ENCODE data around the gene VPS18. TPM values are rescaled to one million over a fixed set of nuclear protein-coding genes. Genes with fewer than 3 reads are reported as not detected.

VPS18 gene
- total RNA-seq, 1 experiment from 2014 or later = 13.2 TPM

GRCh38 chr15:40845511-40846284 lies 48.6 kb upstream of the VPS18 start:
- no TSS peak for BruUV-seq (replicated peaks)
- peak overlapping the region; percentile 96 for H3K4me3 Mint-ChIP-seq (ENCODE audit: unreplicated experiment)
- CTCF ChIA-PET = interaction anchor here (1.7 to 9.3 kb wide), 3 partner anchors 13 to 75 kb away, joined by 4 to 130 read pairs (median 8); partner anchors contain the start of gene C15orf62

GRCh38 chr15:40846841-40847222 lies 47.4 kb upstream of the VPS18 start:
- no TSS peak for BruUV-seq (replicated peaks)
- ChIA-PET CTCF (interaction anchor here (0.6 to 9.3 kb wide), 9 partner anchors 12 to 101 kb away, joined by 3 to 130 read pairs (median 5); partner anchors contain the start of genes C15orf62, RHOV and VPS18), POLR2A (interaction anchor here (0.6 to 5.5 kb wide), 14 partner anchors 10 to 404 kb away, joined by 3 to 58 read pairs (median 8); partner anchors contain the start of genes C15orf62, CHP1, DNAJC17 and PPP1R14D)
- Mint-ChIP-seq H3K4me1 (ENCODE audit: insufficient read depth, unreplicated experiment) (peaks cover 29% of the 10 kb centered on the region), H3K27ac (ENCODE audit: low read depth, unreplicated experiment) (peak overlapping the region; percentile 46), H3K27me3 (ENCODE audit: insufficient read depth, unreplicated experiment) (no peaks in the 10 kb centered on the region), H3K9me3 (ENCODE audit: unreplicated experiment) (no peaks in the 10 kb centered on the region), H3K36me3 (ENCODE audit: insufficient read depth, unreplicated experiment) (peaks cover 38% of the 10 kb centered on the region), H3K4me3 (ENCODE audit: unreplicated experiment) (peak overlapping the region; percentile 96)
- intact Hi-C loops (cut with micrococcal nuclease) = loop anchor here (2.0 kb wide), 1 partner anchor 54 kb away; no protein-coding TSS in a partner anchor
- TF ChIP-seq CTCF (IDR thresholded peaks at IDR 0.05; ENCODE audit: unreplicated experiment) = no peak
- DNase-seq (ENCODE audit: unreplicated experiment) = no peak

More at GRCh38 chr15:40845511-40846284, 48.6 kb upstream of the VPS18 start:
- DNase-seq (ENCODE audit: unreplicated experiment) = peak; percentile 90
- intact Hi-C loops (cut with micrococcal nuclease) = loop anchor here (2.0 kb wide), 1 partner anchor 53 kb away; no protein-coding TSS in a partner anchor
- no peaks in the 10 kb centered on the region for H3K9me3 Mint-ChIP-seq (ENCODE audit: unreplicated experiment)
- no peaks in the 10 kb centered on the region for H3K27me3 Mint-ChIP-seq (ENCODE audit: insufficient read depth, unreplicated experiment)
- H3K4me1 Mint-ChIP-seq (ENCODE audit: insufficient read depth, unreplicated experiment) = peaks cover 29% of the 10 kb centered on the region
- POLR2A ChIA-PET = interaction anchor here (0.6 to 5.5 kb wide), 22 partner anchors 10 to 403 kb away, joined by 3 to 58 read pairs (median 8); partner anchors contain the start of genes C15orf62, DNAJC17, KNL1 and RHOV
- H3K36me3 Mint-ChIP-seq (ENCODE audit: insufficient read depth, unreplicated experiment) = peaks cover 26% of the 10 kb centered on the region
- H3K27ac Mint-ChIP-seq (ENCODE audit: low read depth, unreplicated experiment) = peak overlapping the region; percentile 82
- TF ChIP-seq CTCF (IDR thresholded peaks at IDR 0.05; ENCODE audit: unreplicated experiment) = no peak

DNA sequence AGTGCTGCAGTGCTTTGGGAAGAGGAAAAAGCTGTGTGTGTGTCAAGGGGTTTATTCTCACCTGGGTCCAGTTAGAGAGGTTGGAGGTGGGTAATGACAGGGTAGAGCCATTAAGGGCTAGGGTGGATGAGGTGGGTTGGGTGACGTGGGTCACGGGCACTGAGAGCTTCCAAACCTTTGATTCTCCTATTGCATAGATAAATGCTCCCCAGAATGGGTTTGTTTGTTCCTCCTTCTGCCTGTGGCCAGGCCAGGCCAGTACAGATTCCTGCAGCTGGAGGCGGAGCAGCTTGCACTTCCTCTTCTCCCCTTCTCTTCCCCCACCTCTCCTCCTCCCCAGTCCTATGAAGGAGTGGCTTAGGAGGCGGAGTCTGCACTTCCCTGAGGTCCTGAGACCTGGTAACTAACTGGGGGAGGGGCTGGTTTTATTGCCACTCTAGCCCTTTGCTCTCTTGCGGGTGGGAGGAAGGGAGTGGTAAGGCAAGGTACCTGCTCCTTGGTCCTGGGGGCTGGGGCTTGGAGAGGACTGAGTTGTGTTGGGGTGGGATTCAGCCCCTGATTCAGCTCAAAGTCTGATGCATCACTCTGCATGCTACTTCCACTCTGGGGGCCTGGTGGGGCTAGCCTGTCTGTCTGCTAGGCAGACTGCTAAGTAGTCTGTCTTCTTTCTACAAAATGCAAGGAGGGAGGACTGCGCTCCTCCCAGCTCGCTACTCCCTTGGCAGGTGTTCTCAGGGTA lies 46.9 kb upstream of the VPS18 start:
- Mint-ChIP-seq H3K36me3 (ENCODE audit: insufficient read depth, unreplicated experiment) (peaks cover 43% of the 10 kb centered on the region), H3K9me3 (ENCODE audit: unreplicated experiment) (no peaks in the 10 kb centered on the region), H3K4me3 (ENCODE audit: unreplicated experiment) (peak overlapping the region; percentile 96), H3K4me1 (ENCODE audit: insufficient read depth, unreplicated experiment) (peaks cover 29% of the 10 kb centered on the region), H3K27ac (ENCODE audit: low read depth, unreplicated experiment) (peak overlapping the region; percentile 46), H3K27me3 (ENCODE audit: insufficient read depth, unreplicated experiment) (no peaks in the 10 kb centered on the region)
- peak; percentile 69 for DNase-seq (ENCODE audit: unreplicated experiment)
- no TSS peak for BruUV-seq (replicated peaks)
- intact Hi-C loops (cut with micrococcal nuclease) = loop anchor here (2.0 kb wide), 1 partner anchor 55 kb away; no protein-coding TSS in a partner anchor
- ChIA-PET CTCF (interaction anchor here (0.7 to 9.3 kb wide), 8 partner anchors 11 to 101 kb away, joined by 3 to 130 read pairs (median 5); partner anchors contain the start of genes C15orf62, RHOV and VPS18), POLR2A (interaction anchor here (0.5 to 5.5 kb wide), 13 partner anchors 9 to 799 kb away, joined by 3 to 58 read pairs (median 5); partner anchors contain the start of genes C15orf62, CHP1, DNAJC17 and PPP1R14D)
- TF ChIP-seq CTCF (IDR thresholded peaks at IDR 0.05; ENCODE audit: unreplicated experiment) = no peak

Data from MCF 10A (cell line).